GM19099 (cell line): ENCODE measurements around the gene CHRNA4.

Experiments used
- POLR2A ChIP-seq: IDR thresholded peaks from 3 replicates; pipeline ENCODE4 v1.6.1; 2011; ENCODE audit warnings: low read depth; ENCODE audit not compliant: insufficient read length; ENCODE audit errors: extremely low read depth

CHRNA4 gene

GRCh38 chr20:63320041-63320511, 41.1 kb downstream of the CHRNA4 start:
- no peak for TF ChIP-seq POLR2A

- no peak for TF ChIP-seq POLR2A
Observed at GRCh38 chr20:63319164-63320040, 41.7 kb downstream of the CHRNA4 start.

- TF ChIP-seq POLR2A = no peak
Observed at GRCh38 chr20:63318391-63319163, 42.6 kb downstream of the CHRNA4 start.

GRCh38 chr20:63317601-63318291, 43.4 kb downstream of the CHRNA4 start:
- TF ChIP-seq POLR2A = no peak

GRCh38 chr20:63317061-63317460, 44.1 kb downstream of the CHRNA4 start:
- TF ChIP-seq POLR2A = no peak

- TF ChIP-seq POLR2A = no peak
Observed at GRCh38 chr20:63316502-63316921, 44.6 kb downstream of the CHRNA4 start.

GRCh38 chr20:63315731-63316491, 45.2 kb downstream of the CHRNA4 start:
- TF ChIP-seq POLR2A = no peak

GRCh38 chr20:63315240-63315689, 45.9 kb downstream of the CHRNA4 start:
- no peak for TF ChIP-seq POLR2A

- no peak for TF ChIP-seq POLR2A
Observed at GRCh38 chr20:63314566-63315239, 46.4 kb downstream of the CHRNA4 start.

GRCh38 chr20:63314015-63314471, 47.1 kb downstream of the CHRNA4 start:
- no peak for TF ChIP-seq POLR2A

- no peak for TF ChIP-seq POLR2A
Observed at GRCh38 chr20:63313349-63314014, 47.7 kb downstream of the CHRNA4 start.

GRCh38 chr20:63312690-63313348, 48.3 kb downstream of the CHRNA4 start:
- TF ChIP-seq POLR2A = no peak

GRCh38 chr20:63312273-63312672, 48.9 kb downstream of the CHRNA4 start:
- no peak for TF ChIP-seq POLR2A
